ENCODE data around the gene PPP1R9A.

- TF ChIP-seq CTCF (conservative IDR thresholded peaks at IDR 0.05) (no peak), ZFX (IDR thresholded peaks at IDR 0.05) (no peak)
Observed at GRCh38 chr7:95317546-95317945, 410.2 kb downstream of the PPP1R9A start.
